Natural killer cell (primary cell): ENCODE data around the gene TP53I13. TPM values are rescaled to one million over a fixed set of nuclear protein-coding genes. Genes with fewer than 3 reads are reported as not detected.

Experiments
- ATAC-seq, 3 donors: fragments of 150-1000 bp in 2 of 3; fragments of 200-7000 bp in 1 of 3; cut with Tn5 transposase; 1 replicate in 1 of 3; 2 replicates in 2 of 3; pipeline ENCODE4 v1.10.0; 2021; ENCODE audit warnings: mild to moderate bottlenecking in 2 of 3, moderate library complexity in 2 of 3
- DNase-seq, 2 donors: peaks; one replicate each; pipeline versions ENCODE4 v3.0.0 to v3.0.0-alpha.2; 2013 to 2021; ENCODE audit warnings: mixed read lengths in 1 of 2
- H3K27ac ChIP-seq: one replicate; pipeline ENCODE4 v1.5.1; 2013; ENCODE audit warnings: mild to moderate bottlenecking, low read length
- H3K27me3 ChIP-seq: one replicate; pipeline ENCODE4 v1.6.1; 2013; ENCODE audit warnings: low read length; ENCODE audit not compliant: control insufficient read depth, insufficient read depth
- H3K36me3 ChIP-seq: one replicate; pipeline ENCODE4 v1.6.1; 2013; ENCODE audit warnings: low read length; ENCODE audit not compliant: control insufficient read depth, insufficient read depth
- H3K4me1 ChIP-seq: one replicate; pipeline ENCODE4 v1.6.1; 2013; ENCODE audit warnings: low read length; ENCODE audit not compliant: control insufficient read depth, insufficient read depth
- H3K4me3 ChIP-seq: one replicate; pipeline ENCODE4 v1.5.1; 2013; ENCODE audit warnings: low read length
- H3K9me3 ChIP-seq: one replicate; pipeline ENCODE4 v1.6.1; 2013; ENCODE audit warnings: low read length; ENCODE audit not compliant: control insufficient read depth, insufficient read depth
- H3K27ac Mint-ChIP-seq, 2 donors: one replicate each; pipeline ENCODE4 v1.8.0; 2022; ENCODE audit warnings: mild to moderate bottlenecking in 2 of 2, mixed read lengths in 2 of 2, moderate library complexity in 1 of 2
- H3K27me3 Mint-ChIP-seq, 2 donors: one replicate each; pipeline ENCODE4 v1.8.0; 2022; ENCODE audit warnings: low read depth in 2 of 2, mixed read lengths in 2 of 2
- H3K36me3 Mint-ChIP-seq: one replicate; pipeline ENCODE4 v1.8.0; 2022; ENCODE audit warnings: mixed read lengths
- H3K4me1 Mint-ChIP-seq, 2 donors: one replicate each; pipeline ENCODE4 v1.8.0; 2022; ENCODE audit warnings: mixed read lengths in 2 of 2
- H3K4me3 Mint-ChIP-seq: one replicate; pipeline ENCODE4 v1.8.0; 2022; ENCODE audit warnings: mild to moderate bottlenecking, moderate library complexity, mixed read lengths
- H3K9me3 Mint-ChIP-seq, 2 donors: one replicate each; pipeline ENCODE4 v1.8.0; 2022; ENCODE audit warnings: mixed read lengths in 2 of 2
- WGBS: methylation state at CpG from one replicate; pipeline ENCODE4 v1.1.7; 2013; ENCODE audit warnings: missing lambda C conversion rate; ENCODE audit not compliant: insufficient coverage; 5-methylcytosine and 5-hydroxymethylcytosine counted together
- intact Hi-C: fragments of 100-400 bp; cut with micrococcal nuclease; formaldehyde crosslinking; loops from one replicate; pipeline ENCODE4 v1.14.2; 2022
- total RNA-seq, 4 donors: library from RNA; stranded (reverse); fragments of 120-200 nt in 1 of 4; gene quantifications; one replicate each; pipeline versions ENCODE4 v1.2.3 to v1.2.4, GENCODE V29; 2013 to 2022
- TF ChIP-seq, protein P1 (sequence below): fragments of 200-600 bp; IDR thresholded peaks from one replicate; pipeline ENCODE4 v1.8.0; 2022; ENCODE audit warnings: antibody characterized with exemption

The TP53I13 gene
- total RNA-seq, 3 donors from 2014 or later (not counting 1 experiment from before 2014, with no cell fraction given) = 122 to 148 (median 148) TPM

DNA sequence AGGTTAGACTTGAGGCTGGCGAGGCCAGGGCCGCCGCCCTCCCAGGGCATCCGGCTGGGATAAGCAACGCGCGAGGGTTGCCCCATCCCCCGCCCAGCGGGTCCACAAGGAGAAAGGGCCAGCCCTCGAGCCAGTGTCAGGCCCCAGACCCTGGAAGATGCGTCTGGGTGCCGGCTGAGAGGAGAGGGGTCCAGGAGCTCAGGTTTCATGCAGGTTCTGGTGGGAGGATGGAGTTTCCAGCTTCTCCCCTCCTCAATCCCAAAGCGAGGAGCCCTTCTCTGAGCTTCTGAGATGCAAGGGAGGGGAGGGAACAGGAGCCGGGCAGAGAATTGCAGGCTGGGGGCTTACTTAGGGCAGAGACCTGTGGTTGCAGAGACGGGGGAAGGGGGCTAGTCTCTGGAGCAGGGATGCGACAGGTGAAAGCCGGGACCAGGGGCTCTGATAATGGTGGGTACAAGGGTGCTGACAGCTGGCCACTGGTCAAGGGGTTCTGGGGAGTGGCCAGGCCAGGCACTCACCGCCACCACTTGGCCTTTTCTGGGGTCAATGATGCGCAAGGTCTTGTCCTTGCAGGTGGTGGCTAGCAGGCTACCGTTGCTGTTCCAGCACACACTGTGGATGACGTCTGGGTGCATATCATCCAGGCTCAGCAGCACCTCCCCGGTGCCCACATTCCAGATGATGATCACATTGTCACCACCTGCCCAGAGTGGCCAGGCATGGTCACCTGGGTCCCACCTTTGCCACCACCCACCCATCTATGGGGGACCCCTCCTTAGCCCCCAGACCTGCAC is 50.0 kb downstream of the TP53I13 start:
- Histone ChIP-seq H3K4me3 (no peak overlapping the region), H3K27ac (no peak overlapping the region), H3K27me3 (no peaks in the 10 kb centered on the region), H3K4me1 (peaks cover 68% of the 10 kb centered on the region), H3K9me3 (no peaks in the 10 kb centered on the region), H3K36me3 (no peaks in the 10 kb centered on the region)
- ATAC-seq = no peak
- no peaks in the 10 kb centered on the region for H3K36me3 Mint-ChIP-seq
- WGBS = 46% methylated on average over 21 of the region's 22 CpGs
- H3K4me1 Mint-ChIP-seq = peaks cover 16 to 62% of the 10 kb centered on the region in 2 donors
- H3K27ac Mint-ChIP-seq = peak overlapping the region in 1 of 2 donors; percentile 86
- DNase-seq = peak in 1 of 2 donors; percentile 20
- no peaks in the 10 kb centered on the region for H3K27me3 Mint-ChIP-seq
- intact Hi-C loops = loop anchor here (5.0 to 10.0 kb wide), 2 partner anchors 54 to 144 kb away; partner anchors contain the start of genes ABHD15 and TP53I13
- H3K4me3 Mint-ChIP-seq = peak overlapping the region; percentile 90
- no peaks in the 10 kb centered on the region for H3K9me3 Mint-ChIP-seq
- TF ChIP-seq, protein P1, sequence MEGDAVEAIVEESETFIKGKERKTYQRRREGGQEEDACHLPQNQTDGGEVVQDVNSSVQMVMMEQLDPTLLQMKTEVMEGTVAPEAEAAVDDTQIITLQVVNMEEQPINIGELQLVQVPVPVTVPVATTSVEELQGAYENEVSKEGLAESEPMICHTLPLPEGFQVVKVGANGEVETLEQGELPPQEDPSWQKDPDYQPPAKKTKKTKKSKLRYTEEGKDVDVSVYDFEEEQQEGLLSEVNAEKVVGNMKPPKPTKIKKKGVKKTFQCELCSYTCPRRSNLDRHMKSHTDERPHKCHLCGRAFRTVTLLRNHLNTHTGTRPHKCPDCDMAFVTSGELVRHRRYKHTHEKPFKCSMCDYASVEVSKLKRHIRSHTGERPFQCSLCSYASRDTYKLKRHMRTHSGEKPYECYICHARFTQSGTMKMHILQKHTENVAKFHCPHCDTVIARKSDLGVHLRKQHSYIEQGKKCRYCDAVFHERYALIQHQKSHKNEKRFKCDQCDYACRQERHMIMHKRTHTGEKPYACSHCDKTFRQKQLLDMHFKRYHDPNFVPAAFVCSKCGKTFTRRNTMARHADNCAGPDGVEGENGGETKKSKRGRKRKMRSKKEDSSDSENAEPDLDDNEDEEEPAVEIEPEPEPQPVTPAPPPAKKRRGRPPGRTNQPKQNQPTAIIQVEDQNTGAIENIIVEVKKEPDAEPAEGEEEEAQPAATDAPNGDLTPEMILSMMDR = peak; percentile 57

DNA sequence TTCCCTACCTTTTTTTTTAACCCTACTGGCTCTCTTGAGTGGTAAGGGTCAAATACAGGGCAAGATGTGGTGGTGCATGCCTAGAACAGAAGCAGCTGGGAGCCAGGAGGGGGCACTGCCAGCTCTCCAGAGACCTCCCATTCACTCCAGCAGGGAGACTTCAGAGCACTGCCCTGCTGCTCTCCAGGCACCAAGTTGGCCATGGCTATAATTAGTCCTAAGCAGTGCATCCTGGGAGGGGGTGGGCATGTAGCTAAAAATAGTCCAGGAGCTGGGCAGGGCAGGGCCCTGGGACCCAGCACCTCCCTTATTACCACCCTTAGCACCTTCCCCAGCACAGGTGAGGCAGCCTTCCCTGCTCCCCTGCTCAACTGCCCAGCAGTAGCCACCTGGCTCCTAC is 50.8 kb downstream of the TP53I13 start:
- Histone ChIP-seq H3K4me1 (peaks cover 60% of the 10 kb centered on the region), H3K9me3 (no peaks in the 10 kb centered on the region), H3K4me3 (no peak overlapping the region), H3K27ac (no peak overlapping the region), H3K27me3 (no peaks in the 10 kb centered on the region), H3K36me3 (no peaks in the 10 kb centered on the region)
- no peak overlapping the region for H3K27ac Mint-ChIP-seq
- intact Hi-C loops = loop anchor here (5.0 to 10.0 kb wide), 2 partner anchors 54 to 143 kb away; partner anchors contain the start of genes ABHD15 and TP53I13
- peaks cover 16 to 60% of the 10 kb centered on the region in 2 donors for H3K4me1 Mint-ChIP-seq
- DNase-seq (no peak), ATAC-seq (no peak)
- TF ChIP-seq, protein P1 = no peak
- no peaks in the 10 kb centered on the region for H3K27me3 Mint-ChIP-seq
- H3K9me3 Mint-ChIP-seq = no peaks in the 10 kb centered on the region
- no peaks in the 10 kb centered on the region for H3K36me3 Mint-ChIP-seq
- peak overlapping the region; percentile 21 for H3K4me3 Mint-ChIP-seq

DNA sequence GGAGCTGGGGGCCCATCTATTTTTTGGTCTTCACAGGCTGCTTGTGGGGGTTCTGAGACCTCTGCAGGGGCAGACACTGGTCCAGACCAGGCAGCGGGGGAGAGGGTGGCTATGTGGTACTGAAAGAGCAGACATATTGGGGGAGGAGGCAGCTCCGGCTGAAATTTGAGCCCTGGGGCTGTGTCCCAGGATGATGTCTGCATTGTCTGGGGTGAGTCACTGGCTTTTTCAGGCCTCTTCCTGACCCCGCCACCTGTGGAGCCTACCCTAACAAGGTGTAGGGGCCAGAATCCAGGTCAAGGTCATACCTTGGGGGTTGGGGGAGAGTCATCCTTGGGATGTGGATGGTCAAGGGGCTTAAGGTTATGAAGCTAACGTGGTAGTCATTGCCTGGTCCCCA is 51.8 kb downstream of the TP53I13 start:
- no peak for ATAC-seq
- peaks cover 9 to 49% of the 10 kb centered on the region in 2 donors for H3K4me1 Mint-ChIP-seq
- H3K36me3 ChIP-seq = no peaks in the 10 kb centered on the region

More for the DNA sequence above, 51.8 kb downstream of the TP53I13 start:
- no peak overlapping the region for H3K27ac ChIP-seq
- DNase-seq = no peak
- no peak overlapping the region for H3K4me3 ChIP-seq
- intact Hi-C loops = no loop called here
- TF ChIP-seq, protein P1 = no peak
- 96% methylated on average over 3 of the region's 4 CpGs for WGBS
- Mint-ChIP-seq H3K27me3 (no peaks in the 10 kb centered on the region), H3K27ac (no peak overlapping the region), H3K4me3 (no peak overlapping the region), H3K9me3 (no peaks in the 10 kb centered on the region), H3K36me3 (no peaks in the 10 kb centered on the region)
- peaks cover 50% of the 10 kb centered on the region for H3K4me1 ChIP-seq
- H3K27me3 ChIP-seq = no peaks in the 10 kb centered on the region
- H3K9me3 ChIP-seq = no peaks in the 10 kb centered on the region
